Body of pancreas (tissue), 4 donors: Measurements from ENCODE around the gene CARD19.

ENCODE experiments used
- CTCF ChIP-seq, 7 experiments: fragments of 450-650 bp in 4 of 7; fragments of 200-600 bp in 3 of 7; sonication (generic) in 3 of 7; IDR thresholded peaks; one replicate each; pipeline ENCODE4 v1.5.1; 2016 to 2019; ENCODE audit warnings: antibody characterized with exemption in 7 of 7
- POLR2A ChIP-seq, 3 donors: fragments of 450-650 bp; IDR thresholded peaks; one replicate each; pipeline ENCODE4 v1.6.1; 2016; ENCODE audit warnings: antibody characterized with exemption in 3 of 3, mild to moderate bottlenecking in 2 of 3

GRCh38 chr9:93105620-93106019, 9.6 kb downstream of the CARD19 start:
- no peak for TF ChIP-seq CTCF (IDR thresholded peaks at IDR 0.05)
- no peak for TF ChIP-seq POLR2A (IDR thresholded peaks at IDR 0.05)
